ENCODE results near the gene NKX6-2.

The NKX6-2 gene

GRCh38 chr10:132762267-132762666 lies 23.7 kb downstream of the NKX6-2 start:
- TF ChIP-seq CTCF (IDR thresholded peaks at IDR 0.05; ENCODE audit: poor library complexity, severe bottlenecking) = no peak
- no peak for ATAC-seq (ENCODE audit: low read depth)
- Histone ChIP-seq H3K4me3 (ENCODE audit: severe bottlenecking) (no peak overlapping the region), H3K36me3 (ENCODE audit: low read depth) (no peaks in the 10 kb centered on the region), H3K27me3 (ENCODE audit: insufficient read depth, poor library complexity, severe bottlenecking) (no peaks in the 10 kb centered on the region), H3K9me3 (ENCODE audit: severe bottlenecking) (no peaks in the 10 kb centered on the region), H3K4me1 (ENCODE audit: insufficient read depth, poor library complexity, severe bottlenecking) (no peaks in the 10 kb centered on the region), H3K27ac (ENCODE audit: poor library complexity, severe bottlenecking) (no peak overlapping the region)
- no peak for DNase-seq (ENCODE audit: low spot score)

- Histone ChIP-seq H3K36me3 (ENCODE audit: low read depth) (no peaks in the 10 kb centered on the region), H3K9me3 (ENCODE audit: severe bottlenecking) (no peaks in the 10 kb centered on the region), H3K27me3 (ENCODE audit: insufficient read depth, poor library complexity, severe bottlenecking) (no peaks in the 10 kb centered on the region), H3K4me1 (ENCODE audit: insufficient read depth, poor library complexity, severe bottlenecking) (no peaks in the 10 kb centered on the region), H3K27ac (ENCODE audit: poor library complexity, severe bottlenecking) (no peak overlapping the region), H3K4me3 (ENCODE audit: severe bottlenecking) (no peak overlapping the region)
- TF ChIP-seq CTCF (IDR thresholded peaks at IDR 0.05; ENCODE audit: poor library complexity, severe bottlenecking) = no peak
- no peak for ATAC-seq (ENCODE audit: low read depth)
- no peak for DNase-seq (ENCODE audit: low spot score)
Measured at GRCh38 chr10:132761395-132762060, 24.4 kb downstream of the NKX6-2 start.

DNA sequence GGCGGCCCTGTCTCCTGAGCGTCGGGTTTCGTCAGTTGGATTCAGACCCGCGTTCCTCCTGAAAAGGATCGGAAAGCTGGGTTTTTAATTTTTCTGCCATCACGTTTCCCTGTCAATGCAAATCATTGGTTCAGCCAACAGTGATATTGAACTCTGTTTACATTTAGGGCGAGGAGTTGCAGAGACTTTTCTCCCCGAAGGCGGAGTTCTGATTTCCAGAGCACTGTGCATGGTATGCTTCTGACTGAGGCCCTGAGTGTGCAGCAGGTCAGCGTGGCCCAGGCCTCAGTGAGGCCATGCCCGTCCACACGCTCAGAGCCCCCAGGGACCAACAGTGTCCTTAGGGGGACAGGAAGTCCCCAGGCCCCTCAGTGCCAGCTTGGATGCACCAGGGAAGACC lies 27.1 kb downstream of the NKX6-2 start:
- no peak overlapping the region for H3K4me3 ChIP-seq (ENCODE audit: severe bottlenecking)
- H3K27ac ChIP-seq (ENCODE audit: poor library complexity, severe bottlenecking) = no peak overlapping the region
- DNase-seq (ENCODE audit: low spot score) = no peak
- H3K9me3 ChIP-seq (ENCODE audit: severe bottlenecking) = no peaks in the 10 kb centered on the region
- no peak for TF ChIP-seq CTCF (IDR thresholded peaks at IDR 0.05; ENCODE audit: poor library complexity, severe bottlenecking)
- H3K27me3 ChIP-seq (ENCODE audit: insufficient read depth, poor library complexity, severe bottlenecking) = no peaks in the 10 kb centered on the region
- no peaks in the 10 kb centered on the region for H3K36me3 ChIP-seq (ENCODE audit: low read depth)
- no peak for ATAC-seq (ENCODE audit: low read depth)
- no peaks in the 10 kb centered on the region for H3K4me1 ChIP-seq (ENCODE audit: insufficient read depth, poor library complexity, severe bottlenecking)

- Histone ChIP-seq H3K4me1 (ENCODE audit: insufficient read depth, poor library complexity, severe bottlenecking) (no peaks in the 10 kb centered on the region), H3K36me3 (ENCODE audit: low read depth) (no peaks in the 10 kb centered on the region), H3K9me3 (ENCODE audit: severe bottlenecking) (no peaks in the 10 kb centered on the region), H3K27me3 (ENCODE audit: insufficient read depth, poor library complexity, severe bottlenecking) (no peaks in the 10 kb centered on the region), H3K4me3 (ENCODE audit: severe bottlenecking) (no peak overlapping the region), H3K27ac (ENCODE audit: poor library complexity, severe bottlenecking) (no peak overlapping the region)
- DNase-seq (ENCODE audit: low spot score) = no peak
- ATAC-seq (ENCODE audit: low read depth) = no peak
- no peak for TF ChIP-seq CTCF (IDR thresholded peaks at IDR 0.05; ENCODE audit: poor library complexity, severe bottlenecking)
Measured at GRCh38 chr10:132757171-132757570, 28.8 kb downstream of the NKX6-2 start.

DNA sequence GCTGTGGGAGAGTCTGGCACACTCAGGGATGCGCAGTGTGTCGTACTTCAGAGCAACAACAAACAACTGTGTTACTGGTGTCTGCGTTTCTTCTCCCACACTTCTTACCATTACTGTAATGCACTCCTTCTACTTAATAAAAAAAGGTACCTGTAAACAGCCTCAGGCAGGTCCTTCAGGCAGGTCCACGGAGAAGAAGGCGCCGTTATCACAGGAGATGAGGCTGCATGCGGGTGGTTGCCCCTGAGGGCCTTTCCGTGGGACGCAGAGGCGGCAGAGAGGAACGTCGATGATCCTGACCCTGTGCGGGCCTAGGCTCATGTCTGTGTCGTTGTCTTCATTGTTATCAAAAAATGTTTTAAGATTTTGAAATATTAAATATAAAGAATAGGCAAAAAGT lies 29.4 kb downstream of the NKX6-2 start:
- no peak for ATAC-seq (ENCODE audit: low read depth)
- no peak for TF ChIP-seq CTCF (IDR thresholded peaks at IDR 0.05; ENCODE audit: poor library complexity, severe bottlenecking)
- Histone ChIP-seq H3K4me1 (ENCODE audit: insufficient read depth, poor library complexity, severe bottlenecking) (no peaks in the 10 kb centered on the region), H3K36me3 (ENCODE audit: low read depth) (no peaks in the 10 kb centered on the region), H3K27me3 (ENCODE audit: insufficient read depth, poor library complexity, severe bottlenecking) (no peaks in the 10 kb centered on the region), H3K9me3 (ENCODE audit: severe bottlenecking) (no peaks in the 10 kb centered on the region), H3K27ac (ENCODE audit: poor library complexity, severe bottlenecking) (no peak overlapping the region), H3K4me3 (ENCODE audit: severe bottlenecking) (no peak overlapping the region)
- no peak for DNase-seq (ENCODE audit: low spot score)
